H1 (cell line): ENCODE measurements around the gene CROCC. TPM values are rescaled to one million over a fixed set of nuclear protein-coding genes. Genes with fewer than 3 reads are reported as not detected.
A peak's percentile ranks its signal among the peaks of the same experiment; 100 is the strongest.

Source experiments
- CTCF ChIA-PET: fragments of 300-600 bp; sonication (Branson Sonifier 250); formaldehyde crosslinking; loops from one replicate; lab custom pipeline; 2021; ENCODE audit not compliant: partially characterized antibody; lab: Charles Lee
- POLR2A ChIA-PET: fragments of 300-600 bp; sonication (Branson Sonifier 250); formaldehyde crosslinking; loops from one replicate; lab custom pipeline; 2021; ENCODE audit warnings: inconsistent platforms; ENCODE audit not compliant: partially characterized antibody; lab: Charles Lee
- DNase-seq, 2 experiments: peaks; one replicate each; pipeline versions ENCODE4 v3.0.0 to v3.0.0-alpha.2; 2010 to 2022; ENCODE audit warnings: low spot score in 2 of 2, low read depth in 1 of 2, mixed read lengths in 1 of 2
- FAIRE-seq: peaks from 2 replicates; lab custom pipeline; 2011; peaks lifted over from hg19 to GRCh38; lab: Jason Lieb, UNC
- H2AFZ ChIP-seq: 2 replicates; pipeline ENCODE4 v1.8.1; 2012; ENCODE audit warnings: low read length, inconsistent platforms
- H2AK5ac ChIP-seq: 2 replicates; pipeline ENCODE4 v1.6.1; 2013; ENCODE audit warnings: low read depth, low read length
- H2BK120ac ChIP-seq: replicated peaks from 2 replicates; pipeline ENCODE3; 2013; ENCODE audit warnings: low read depth, low read length, inconsistent platforms
- H2BK12ac ChIP-seq: 2 replicates; pipeline ENCODE4 v1.6.1; 2013; ENCODE audit warnings: low read depth, low read length
- H2BK15ac ChIP-seq: 2 replicates; pipeline ENCODE4 v1.6.1; 2013; ENCODE audit warnings: low read length
- H2BK20ac ChIP-seq: 2 replicates; pipeline ENCODE4 v1.6.1; 2013; ENCODE audit warnings: low read length
- H2BK5ac ChIP-seq: 2 replicates; pipeline ENCODE4 v1.6.1; 2013; ENCODE audit warnings: low read depth, low read length
- H3K14ac ChIP-seq: 2 replicates; pipeline ENCODE4 v1.6.1; 2013; ENCODE audit warnings: inconsistent platforms; ENCODE audit not compliant: insufficient read length
- H3K18ac ChIP-seq: 2 replicates; pipeline ENCODE4 v1.6.1; 2013; ENCODE audit warnings: low read length; ENCODE audit errors: extremely low read depth
- H3K23ac ChIP-seq: 2 replicates; pipeline ENCODE4 v1.6.1; 2013; ENCODE audit warnings: inconsistent platforms; ENCODE audit not compliant: insufficient read length
- H3K23me2 ChIP-seq: 2 replicates; pipeline ENCODE4 v1.6.1; 2013; ENCODE audit warnings: low read depth, low read length
- H3K27ac ChIP-seq: 2 replicates; pipeline ENCODE4 v1.6.1; 2011; ENCODE audit warnings: low read depth, low read length, inconsistent platforms
- H3K27me3 ChIP-seq, 4 experiments: replicated peaks in 1 of 4; 1 replicate in 1 of 4; 2 replicates in 3 of 4; pipeline versions ENCODE4 v1.6.1 to v1.8.1; 2011 to 2013; ENCODE audit warnings: low read length in 3 of 4, mild to moderate bottlenecking in 3 of 4, inconsistent platforms in 2 of 4, mixed read lengths in 2 of 4, moderate library complexity in 1 of 4; ENCODE audit not compliant: control insufficient read depth in 3 of 4, insufficient read depth in 3 of 4; ENCODE audit errors: extremely low read depth in 1 of 4
- H3K36me3 ChIP-seq, 4 experiments: 2 replicates each; pipeline versions ENCODE4 v1.6.1 to v1.8.1; 2011 to 2013; ENCODE audit warnings: mild to moderate bottlenecking in 4 of 4, low read length in 3 of 4, moderate library complexity in 2 of 4, control low read depth in 1 of 4, inconsistent platforms in 1 of 4; ENCODE audit not compliant: insufficient read depth in 4 of 4, control insufficient read depth in 2 of 4
- H3K4ac ChIP-seq: replicated peaks from 2 replicates; pipeline ENCODE3; 2013; ENCODE audit warnings: low read length, low read depth, mixed read lengths, inconsistent platforms; ENCODE audit not compliant: insufficient read length
- H3K4me1 ChIP-seq, 4 experiments: replicated peaks in 1 of 4; 1 replicate in 1 of 4; 2 replicates in 3 of 4; pipeline versions ENCODE4 v1.6.1 to v1.8.1; 2011 to 2013; ENCODE audit warnings: low read length in 3 of 4, inconsistent platforms in 2 of 4, mixed read lengths in 1 of 4; ENCODE audit not compliant: insufficient read depth in 4 of 4, control insufficient read depth in 3 of 4
- H3K4me2 ChIP-seq, 2 experiments: 2 replicates each; pipeline versions ENCODE4 v1.6.1 to v1.8.1; 2011 to 2013; ENCODE audit warnings: low read depth in 2 of 2, low read length in 2 of 2, control low read depth in 1 of 2, inconsistent platforms in 1 of 2, mild to moderate bottlenecking in 1 of 2; ENCODE audit not compliant: insufficient read depth in 1 of 2
- H3K4me3 ChIP-seq, 4 experiments: fragments of 200-600, 300-600 bp in 1 of 4; sonication (generic), shearing (Covaris generic), sonication (Bioruptor Twin) in 1 of 4; 2 replicates each; pipeline versions ENCODE4 v1.5.1 to v1.8.1; 2011 to 2016; ENCODE audit warnings: low read length in 4 of 4, low read depth in 3 of 4, control low read depth in 2 of 4, inconsistent platforms in 2 of 4, mild to moderate bottlenecking in 2 of 4, mixed read lengths in 1 of 4, moderate library complexity in 1 of 4; ENCODE audit not compliant: insufficient read depth in 2 of 4; ENCODE audit errors: extremely low read depth in 1 of 4
- H3K56ac ChIP-seq: replicated peaks from 2 replicates; pipeline ENCODE3; 2013; ENCODE audit warnings: low read depth, mild to moderate bottlenecking, mixed read lengths, low read length, inconsistent platforms; ENCODE audit not compliant: insufficient read length
- H3K79me1 ChIP-seq: 2 replicates; pipeline ENCODE4 v1.6.1; 2013; ENCODE audit warnings: low read depth, low read length, control low read depth
- H3K79me2 ChIP-seq, 2 experiments: 2 replicates each; pipeline versions ENCODE4 v1.6.1 to v1.8.1; 2012 to 2013; ENCODE audit warnings: low read length in 2 of 2, mild to moderate bottlenecking in 2 of 2, inconsistent platforms in 1 of 2; ENCODE audit not compliant: insufficient read depth in 2 of 2, control insufficient read depth in 1 of 2
- H3K9ac ChIP-seq, 4 experiments: replicated peaks in 1 of 4; 1 replicate in 1 of 4; 2 replicates in 3 of 4; pipeline versions ENCODE4 v1.6.1 to v1.8.1; 2011 to 2013; ENCODE audit warnings: low read depth in 3 of 4, low read length in 3 of 4, control low read depth in 2 of 4, mild to moderate bottlenecking in 2 of 4, moderate library complexity in 2 of 4, inconsistent platforms in 1 of 4; ENCODE audit errors: extremely low read depth in 1 of 4
- H3K9me3 ChIP-seq, 2 experiments: 2 replicates each; pipeline versions ENCODE4 v1.6.1 to v1.8.1; 2012 to 2013; ENCODE audit warnings: mild to moderate bottlenecking in 2 of 2, moderate library complexity in 2 of 2, control low read depth in 1 of 2, inconsistent platforms in 1 of 2, low read depth in 1 of 2, low read length in 1 of 2, mixed read lengths in 1 of 2; ENCODE audit not compliant: insufficient read depth in 2 of 2
- H4K20me1 ChIP-seq, 2 experiments: replicated peaks in 1 of 2; 2 replicates each; pipeline versions ENCODE3 to v1.8.1; 2011 to 2013; ENCODE audit warnings: inconsistent platforms in 2 of 2, low read length in 2 of 2, mild to moderate bottlenecking in 1 of 2; ENCODE audit not compliant: insufficient read depth in 2 of 2, control insufficient read depth in 1 of 2
- H4K5ac ChIP-seq: 2 replicates; pipeline ENCODE4 v1.6.1; 2013; ENCODE audit warnings: low read length, low read depth, mixed read lengths, inconsistent platforms; ENCODE audit not compliant: insufficient read length
- H4K8ac ChIP-seq: 2 replicates; pipeline ENCODE4 v1.8.0; 2013; ENCODE audit warnings: mild to moderate bottlenecking, moderate library complexity, low read length, inconsistent platforms; ENCODE audit not compliant: insufficient read depth; ENCODE audit errors: extremely low read depth
- H4K91ac ChIP-seq: replicated peaks from 2 replicates; pipeline ENCODE3; 2013; ENCODE audit warnings: low read length, mixed read lengths, inconsistent platforms; ENCODE audit not compliant: insufficient read length
- POLR2A ChIP-seq, 2 experiments: IDR thresholded peaks; 1 replicate in 1 of 2; 2 replicates in 1 of 2; pipeline ENCODE4 v1.6.1; 2011; ENCODE audit warnings: low read depth in 2 of 2, low read length in 2 of 2, mild to moderate bottlenecking in 2 of 2; ENCODE audit errors: control extremely low read depth in 1 of 2
- SP1 ChIP-seq: IDR thresholded peaks from 2 replicates; pipeline ENCODE4 v1.6.1; 2011; ENCODE audit warnings: low read depth, low read length
- WGBS, 2 experiments: shearing (Covaris generic) in 1 of 2; methylation state at CpG; one replicate each; pipeline versions ENCODE4 v1.1.6 to v1.1.7; 2013 to 2015; ENCODE audit warnings: low lambda C conversion rate in 2 of 2, mixed read lengths in 2 of 2, inconsistent platforms in 1 of 2, low coverage in 1 of 2, missing lambda C conversion rate in 1 of 2; ENCODE audit not compliant: insufficient replicate concordance in 2 of 2, insufficient coverage in 1 of 2, insufficient read length in 1 of 2; ENCODE audit errors: extremely low coverage in 1 of 2, missing lambda C conversion rate in 1 of 2; 5-methylcytosine and 5-hydroxymethylcytosine counted together
- polyA plus RNA-seq, 7 experiments: library from polyadenylated mRNA; depleted of rRNA in 3 of 7; stranded (reverse) in 5 of 7; unstranded in 2 of 7; fragments of >200 nt in 5 of 7; fragments of 200-250 nt in 2 of 7; gene quantifications; 1 replicate in 5 of 7; 2 replicates in 1 of 7; 4 replicates in 1 of 7; pipeline versions ENCODE4 v1.2.1 to v1.2.3, GENCODE V29; 2011 to 2013; ENCODE audit warnings: missing spikeins in 2 of 7, mixed read lengths in 2 of 7
- total RNA-seq: library from RNA; stranded (reverse); fragmentation: NEBNext Ultra II Directional; extraction: Animal tissue kit (Norgen Biotek cat#: 25700); gene quantifications from 2 replicates; pipeline ENCODE4 v1.2.1, GENCODE V29; 2021

Gene CROCC
- total and polyA plus RNA-seq, 2 of the 8 experiments (the other 6 are each of a cell fraction or from before 2014, with no cell fraction given) = 12.1 to 39.5 TPM

GRCh38 chr1:16978567-16979474 lies 57.1 kb downstream of the CROCC start:
- Histone ChIP-seq H2BK15ac (0 out of 2 replicates have a peak overlapping the region, but pooled peaks have one; percentile 53), H3K23ac (no peak overlapping the region), H2BK12ac (0 out of 2 replicates have a peak overlapping the region, but pooled peaks have one; percentile 75), H2BK120ac (no peak overlapping the region), H3K18ac (peak overlapping the region; percentile 95), H2AK5ac (no peak overlapping the region; the same call in 1 of the 2 replicates), H3K56ac (no peak overlapping the region), H3K9me3 (no peaks in the 10 kb centered on the region), H3K9ac (peak overlapping the region in 2 of 4 experiments; percentile 62 to 72; a peak in 5 of 7 replicates), H3K27me3 (peaks cover 0 to 3% (median 0%) of the 10 kb centered on the region in 4 experiments; a peak in 1 of 7 replicates), H3K23me2 (peaks cover 6% of the 10 kb centered on the region), H3K4ac (no peak overlapping the region), H3K4me1 (peaks cover 0 to 20% (median 14%) of the 10 kb centered on the region in 4 experiments; a peak in 6 of 7 replicates), H4K91ac (peak overlapping the region; percentile 29), H2AFZ (no peak overlapping the region), H4K8ac (peak overlapping the region; percentile 31; the same call in 1 of the 2 replicates), H3K79me2 (peaks cover 0 to 27% of the 10 kb centered on the region in 2 experiments; a peak in 2 of 4 replicates), H3K4me2 (peak overlapping the region; percentile 83 to 99), H3K79me1 (peaks cover 12% of the 10 kb centered on the region), H4K5ac (no peak overlapping the region), H2BK20ac (no peak overlapping the region), H3K27ac (no peak overlapping the region), H3K14ac (no peak overlapping the region), H2BK5ac (0 out of 2 replicates have a peak overlapping the region, but pooled peaks have one; percentile 44), H4K20me1 (peaks cover 10 to 18% of the 10 kb centered on the region in 2 experiments), H3K4me3 (peak overlapping the region; percentile 62 to 98 (median 86); a peak in 7 of 8 replicates), H3K36me3 (peaks cover 5 to 27% (median 16%) of the 10 kb centered on the region in 4 experiments)
- FAIRE-seq (no peak), DNase-seq (peak in 1 of 2 experiments; percentile 49)
- WGBS, 2 experiments = 73% methylated on average over 13 of the region's 20 CpGs; no CpG with 5 or more reads in 1 of the 2 experiments
- CTCF ChIA-PET = interaction anchor here (0.6 to 14.2 kb wide), 14 partner anchors 9 to 358 kb away, joined by 3 to 267 read pairs (median 4); no protein-coding TSS in a partner anchor
- 0 out of 3 replicates have a peak, but pooled peaks of 1 of the 2 experiments have one; percentile 26 for TF ChIP-seq POLR2A (IDR thresholded peaks at IDR 0.05; ENCODE audit: control extremely low read depth in 1 of 2, low read depth in 2 of 2, low read length in 2 of 2)
- TF ChIP-seq SP1 = no peak
- POLR2A ChIA-PET = interaction anchor here (1.1 to 6.6 kb wide), 13 partner anchors 8 to 75 kb away, joined by 3 to 92 read pairs (median 6); no protein-coding TSS in a partner anchor
